ENCODE results near the gene NR3C1. TPM values are rescaled to one million over a fixed set of nuclear protein-coding genes. Genes with fewer than 3 reads are reported as not detected.
A peak's percentile ranks its signal among the peaks of the same experiment; 100 is the strongest.

The NR3C1 gene
- total RNA-seq = 13.0 TPM

DNA sequence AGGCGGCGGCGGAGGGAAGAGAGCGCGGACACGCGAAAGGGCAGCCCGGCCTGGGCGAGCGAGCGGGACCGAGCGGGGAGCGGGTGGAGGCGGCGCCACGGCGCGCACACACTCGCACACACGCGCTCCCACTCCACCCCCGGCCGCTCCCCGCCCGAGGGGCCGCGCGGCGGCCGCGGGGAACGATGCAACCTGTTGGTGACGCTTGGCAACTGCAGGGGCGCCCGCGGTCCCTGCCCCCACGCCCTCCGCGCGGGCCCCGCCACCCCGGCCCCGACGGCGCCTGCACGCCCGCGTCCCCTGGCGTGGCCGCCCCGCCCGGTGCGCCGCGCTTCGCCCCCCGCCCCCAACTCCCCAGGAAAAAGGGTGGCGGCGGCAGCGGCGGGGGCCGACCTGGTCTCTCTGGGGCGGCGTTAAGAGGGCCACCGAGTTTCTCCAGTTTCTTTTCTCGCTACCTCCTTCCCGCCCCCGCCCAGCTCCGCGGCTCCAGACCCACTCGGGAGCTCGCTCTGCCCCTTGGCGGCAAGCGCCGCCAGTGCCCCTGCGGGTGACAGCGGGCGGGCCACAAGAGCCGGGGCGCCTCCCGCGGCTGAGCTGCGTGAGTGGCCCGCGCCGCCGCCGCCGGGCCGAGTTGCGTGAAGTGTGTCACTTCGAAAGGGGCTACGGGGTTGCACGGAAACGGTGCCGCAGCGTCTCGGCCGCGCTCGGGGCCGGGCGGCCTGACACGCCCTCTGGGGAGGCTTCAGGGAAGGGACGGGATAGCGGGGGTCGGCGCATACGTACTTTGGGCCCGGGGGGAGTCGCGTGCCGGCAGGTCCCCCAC lies at the start of gene NR3C1:
Gene NR3C1 (minus strand): TSS at position 94 of the 823 bp plus-strand sequence. CDS start 2,847 bp downstream, outside the sequence.
- FAIRE-seq (no peak), DNase-seq (ENCODE audit: low spot score in 2 of 2) (peak; percentile 76 to 87)

DNA sequence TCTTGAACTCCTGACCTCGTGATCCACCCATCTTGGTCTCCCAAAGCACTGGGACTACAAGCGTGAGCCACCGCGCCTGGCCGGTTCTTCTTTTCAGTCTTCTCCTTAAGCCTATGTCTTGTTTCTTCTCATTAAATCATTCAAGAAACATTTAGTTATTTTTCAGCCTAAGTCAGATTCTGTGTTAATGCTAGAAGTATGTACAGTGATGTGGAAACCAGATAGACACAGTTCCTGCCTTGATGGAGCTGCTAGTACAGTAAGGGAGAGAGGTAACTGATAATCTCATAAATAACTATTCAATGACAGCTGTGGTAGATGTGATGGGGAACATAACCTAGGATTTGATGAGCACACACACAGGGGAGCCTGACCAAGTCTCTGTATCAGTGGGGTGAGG lies 46.3 kb upstream of the NR3C1 start:
- DNase-seq (ENCODE audit: low spot score in 2 of 2) (no peak), FAIRE-seq (no peak)

DNA sequence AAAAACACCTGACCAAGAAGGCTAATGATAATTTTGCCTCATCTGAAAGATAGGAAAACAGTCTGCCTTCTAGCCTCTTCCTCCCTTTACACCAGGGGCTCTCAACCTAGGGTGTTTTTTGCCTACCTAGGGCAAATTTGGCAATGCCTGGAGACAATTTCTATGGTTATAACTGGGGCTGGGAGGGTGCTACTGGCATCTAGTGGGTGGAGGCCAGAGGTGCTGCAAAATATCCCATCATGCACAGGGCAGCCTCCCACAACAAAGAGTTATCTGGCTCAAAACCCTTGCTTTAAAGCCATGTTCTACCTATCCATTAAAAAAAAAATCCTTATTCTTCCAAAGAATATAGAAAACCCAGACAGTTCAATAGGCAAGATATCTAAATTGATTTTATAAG lies 45.0 kb upstream of the NR3C1 start:
- no peak for FAIRE-seq
- no peak for DNase-seq (ENCODE audit: low spot score in 2 of 2)

DNA sequence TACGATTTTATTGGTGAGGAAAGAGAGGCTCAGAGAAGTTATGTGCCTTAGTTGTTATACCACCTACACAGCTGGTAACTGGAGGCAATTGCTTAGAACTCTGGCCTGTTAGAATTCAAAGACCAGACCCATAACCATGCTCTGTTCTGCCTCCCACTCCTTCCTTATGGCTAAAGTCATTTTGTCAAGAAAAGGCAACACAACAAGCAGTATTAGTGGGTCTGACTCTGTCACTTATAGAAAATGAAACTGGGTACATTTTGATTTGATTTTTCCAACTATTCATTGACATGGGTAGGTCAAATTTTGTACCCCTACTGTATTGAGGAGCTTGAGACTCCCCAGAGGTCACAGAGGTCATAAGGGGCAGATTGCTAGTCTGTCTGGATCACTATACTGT lies 44.5 kb upstream of the NR3C1 start:
- DNase-seq (ENCODE audit: low spot score in 2 of 2) (no peak), FAIRE-seq (no peak)

DNA sequence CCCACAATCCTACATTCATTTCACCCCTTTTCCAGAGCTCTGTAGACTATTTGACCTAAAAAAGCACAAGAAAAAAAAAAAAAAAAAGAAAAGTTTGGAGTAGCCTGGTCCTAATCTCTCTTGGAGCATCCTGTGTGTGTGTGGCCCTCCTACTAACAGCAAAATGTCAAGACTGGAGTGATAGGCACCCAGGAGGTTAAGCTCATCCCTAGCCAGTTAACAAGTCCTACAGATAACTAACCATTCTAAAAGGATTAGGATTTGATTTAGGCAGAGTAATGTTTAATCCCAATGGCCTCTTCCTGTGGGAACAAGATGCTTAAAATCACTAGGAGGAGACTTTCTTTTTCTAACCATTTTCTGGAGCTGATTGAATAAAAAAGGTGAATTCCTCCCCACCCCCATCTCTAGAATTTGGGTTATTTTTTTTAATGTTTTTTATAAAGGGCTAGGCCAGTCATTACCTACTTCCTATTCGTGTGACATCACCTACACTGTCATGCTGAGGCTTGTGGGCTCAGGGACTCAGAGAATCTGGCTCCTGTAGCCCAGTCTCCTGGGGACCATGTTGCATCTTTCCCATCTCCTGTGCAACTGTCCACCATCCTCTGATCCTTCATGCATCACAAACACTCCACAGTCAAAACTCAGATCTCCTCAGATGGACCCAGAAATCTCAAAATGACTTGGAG lies 43.2 kb upstream of the NR3C1 start:
- FAIRE-seq = no peak
- no peak for DNase-seq (ENCODE audit: low spot score in 2 of 2)

DNA sequence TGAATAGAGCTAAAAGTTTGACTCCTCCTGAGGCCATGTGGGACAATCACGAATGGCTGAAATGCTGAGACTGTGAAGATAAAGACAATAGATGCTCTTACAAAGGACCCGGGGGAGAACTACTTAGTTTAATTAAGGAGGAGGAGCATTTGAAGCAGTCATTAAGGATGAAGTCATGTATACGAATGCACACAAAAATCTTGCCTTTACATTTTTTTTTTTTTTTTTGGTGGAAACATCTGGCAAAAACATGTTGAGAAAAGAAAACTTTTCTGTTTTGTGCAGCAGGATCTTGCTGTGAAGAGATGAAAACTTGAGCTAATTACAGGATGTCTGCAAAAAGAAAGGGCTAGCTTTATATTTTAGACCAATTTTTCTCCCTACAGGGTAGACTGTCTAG lies 42.3 kb upstream of the NR3C1 start:
- no peak for FAIRE-seq
- DNase-seq (ENCODE audit: low spot score in 2 of 2) = no peak

DNA sequence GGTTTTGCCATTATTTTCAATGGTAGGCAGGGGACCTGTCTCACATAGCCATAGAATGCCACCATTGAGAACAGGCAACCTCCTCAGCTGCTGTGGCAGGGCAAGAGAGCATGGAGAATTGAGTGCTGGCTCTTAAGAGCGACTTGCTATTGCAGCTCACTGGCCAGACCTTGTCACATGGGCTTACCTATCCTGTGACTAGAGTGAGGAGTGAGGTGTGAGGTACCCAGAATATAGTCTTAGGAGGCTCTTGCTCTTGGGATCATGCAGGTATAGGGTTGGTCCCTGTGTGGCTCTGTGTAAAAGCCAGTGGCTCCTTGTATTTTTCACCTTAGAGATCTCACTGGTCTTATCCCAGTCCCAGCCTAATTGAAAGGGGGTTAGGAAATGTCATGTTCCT lies 39.8 kb upstream of the NR3C1 start:
- no peak for DNase-seq (ENCODE audit: low spot score in 2 of 2)
- FAIRE-seq = no peak

DNA sequence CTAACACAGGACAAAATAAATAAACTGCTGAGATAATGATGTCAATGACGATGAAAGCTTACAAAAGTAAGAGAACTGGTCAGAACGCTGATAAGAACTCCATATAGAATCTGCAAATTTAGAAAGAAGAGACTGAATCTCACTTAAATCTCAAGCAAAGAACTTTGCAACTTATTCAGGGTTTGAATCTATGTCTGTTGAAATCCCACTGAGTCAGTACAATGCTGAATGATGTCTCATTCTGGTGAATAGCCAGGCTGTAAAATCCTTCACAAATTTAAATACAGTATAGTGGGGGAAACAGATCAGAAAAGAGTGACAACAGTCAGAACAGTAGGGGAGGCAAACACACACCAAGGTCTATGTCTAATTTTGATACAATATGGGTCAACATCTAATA lies 38.9 kb upstream of the NR3C1 start:
- DNase-seq (ENCODE audit: low spot score in 2 of 2) = no peak
- no peak for FAIRE-seq

DNA sequence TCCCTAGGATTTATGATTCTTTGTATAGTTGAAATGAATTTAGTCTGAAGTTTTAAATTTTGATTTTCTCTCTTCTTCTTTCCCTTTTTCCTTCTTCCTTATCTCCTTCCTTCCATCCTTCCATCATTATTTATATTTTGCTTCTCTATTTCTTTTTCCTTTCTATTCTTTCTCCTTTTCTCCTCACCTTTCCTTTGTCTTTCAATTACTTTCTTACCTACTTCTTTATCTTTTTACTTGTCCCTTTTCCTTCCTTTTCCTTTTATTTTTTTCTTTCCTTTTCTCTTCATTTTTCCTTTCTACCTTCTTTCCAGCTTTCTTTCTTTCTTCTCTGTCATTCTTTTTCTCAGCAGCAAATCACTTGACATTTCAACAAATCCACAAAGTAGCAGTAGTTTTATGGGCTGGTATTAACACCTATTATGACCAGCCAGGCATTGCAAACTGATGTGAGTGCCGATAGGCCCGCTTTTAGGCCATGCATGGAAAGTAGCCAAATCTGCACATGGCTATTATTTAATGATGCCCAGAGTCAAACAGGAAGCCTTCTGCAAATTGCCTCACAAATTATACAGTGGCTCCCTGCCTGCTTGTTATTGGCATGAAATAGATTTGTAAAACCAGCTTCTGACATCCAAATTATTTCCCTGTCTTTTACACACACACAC lies 37.1 kb upstream of the NR3C1 start:
- no peak for DNase-seq (ENCODE audit: low spot score in 2 of 2)
- FAIRE-seq = no peak

DNA sequence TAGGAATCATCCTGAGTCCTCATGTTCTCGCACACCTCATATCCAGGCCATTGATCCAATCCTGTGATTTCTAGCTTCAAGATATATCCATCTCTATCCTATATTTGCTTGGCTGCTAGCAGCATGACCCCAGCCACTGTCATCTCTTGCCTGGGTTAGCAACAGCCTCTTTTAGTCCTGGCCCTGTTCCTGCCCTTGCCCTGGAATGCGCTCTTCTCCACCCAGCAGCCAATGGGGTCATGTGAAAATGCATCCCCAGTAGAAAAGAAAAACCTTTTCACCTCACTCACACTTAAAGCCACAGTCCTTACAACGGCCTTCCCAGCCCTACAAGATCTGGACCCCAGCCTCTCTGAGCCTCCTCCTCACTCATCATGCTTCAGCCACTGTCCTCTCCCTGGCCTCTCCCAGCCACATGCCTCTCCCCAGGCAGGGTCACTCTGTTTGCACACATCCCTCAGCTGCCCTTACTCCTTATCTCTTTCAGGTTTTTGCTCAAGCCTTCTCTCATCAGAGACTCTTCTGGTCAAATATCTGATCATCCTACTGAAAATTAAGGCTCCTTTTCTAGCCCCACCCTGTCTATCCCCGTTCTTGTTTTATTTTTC lies 34.3 kb upstream of the NR3C1 start:
- no peak for FAIRE-seq

DNA sequence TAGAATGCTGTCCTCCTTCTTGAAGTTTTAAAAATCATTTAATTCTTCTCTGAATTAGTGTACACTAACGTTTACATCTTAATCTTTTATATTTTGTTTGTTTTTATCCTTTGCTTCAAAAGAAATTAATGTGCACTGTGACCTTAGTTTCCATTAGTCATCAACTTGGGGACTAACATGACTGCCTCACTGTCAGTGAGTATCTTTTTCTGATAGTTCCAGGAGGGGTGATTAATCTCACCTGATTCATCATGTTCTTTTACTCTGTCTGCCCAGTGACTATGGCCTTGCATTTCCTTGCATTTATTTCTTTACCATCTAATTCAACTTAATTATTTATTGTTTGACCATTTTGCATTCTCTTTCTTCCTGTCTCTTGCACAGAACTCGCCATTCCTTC lies 33.4 kb upstream of the NR3C1 start:
- DNase-seq (ENCODE audit: low spot score in 2 of 2) (no peak), FAIRE-seq (no peak)

More for the DNA sequence above, 34.3 kb upstream of the NR3C1 start:
- DNase-seq (ENCODE audit: low spot score in 2 of 2) = no peak

DNA sequence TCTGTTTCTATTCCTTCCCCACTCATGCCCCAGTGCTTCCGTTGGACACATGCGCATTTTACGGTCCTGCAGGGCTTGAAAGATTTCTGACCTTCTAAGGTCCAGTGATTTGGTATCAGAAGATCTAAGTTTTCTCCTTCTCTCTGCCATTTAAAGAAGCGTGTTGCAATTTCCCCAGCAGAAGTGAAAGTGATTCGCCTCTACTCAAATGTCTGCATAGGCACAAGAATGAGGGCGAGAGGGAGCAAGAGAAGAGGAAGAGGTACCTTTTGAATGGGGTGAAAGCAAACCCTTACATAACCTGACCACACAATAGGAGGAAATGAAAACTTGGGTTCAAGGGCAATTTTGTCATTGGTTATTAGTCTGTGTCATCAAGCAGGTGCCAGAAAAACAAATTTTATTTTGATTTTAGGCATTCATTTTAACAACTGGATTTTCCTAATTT lies 31.7 kb upstream of the NR3C1 start:
- no peak for FAIRE-seq
- DNase-seq (ENCODE audit: low spot score in 2 of 2) = no peak

DNA sequence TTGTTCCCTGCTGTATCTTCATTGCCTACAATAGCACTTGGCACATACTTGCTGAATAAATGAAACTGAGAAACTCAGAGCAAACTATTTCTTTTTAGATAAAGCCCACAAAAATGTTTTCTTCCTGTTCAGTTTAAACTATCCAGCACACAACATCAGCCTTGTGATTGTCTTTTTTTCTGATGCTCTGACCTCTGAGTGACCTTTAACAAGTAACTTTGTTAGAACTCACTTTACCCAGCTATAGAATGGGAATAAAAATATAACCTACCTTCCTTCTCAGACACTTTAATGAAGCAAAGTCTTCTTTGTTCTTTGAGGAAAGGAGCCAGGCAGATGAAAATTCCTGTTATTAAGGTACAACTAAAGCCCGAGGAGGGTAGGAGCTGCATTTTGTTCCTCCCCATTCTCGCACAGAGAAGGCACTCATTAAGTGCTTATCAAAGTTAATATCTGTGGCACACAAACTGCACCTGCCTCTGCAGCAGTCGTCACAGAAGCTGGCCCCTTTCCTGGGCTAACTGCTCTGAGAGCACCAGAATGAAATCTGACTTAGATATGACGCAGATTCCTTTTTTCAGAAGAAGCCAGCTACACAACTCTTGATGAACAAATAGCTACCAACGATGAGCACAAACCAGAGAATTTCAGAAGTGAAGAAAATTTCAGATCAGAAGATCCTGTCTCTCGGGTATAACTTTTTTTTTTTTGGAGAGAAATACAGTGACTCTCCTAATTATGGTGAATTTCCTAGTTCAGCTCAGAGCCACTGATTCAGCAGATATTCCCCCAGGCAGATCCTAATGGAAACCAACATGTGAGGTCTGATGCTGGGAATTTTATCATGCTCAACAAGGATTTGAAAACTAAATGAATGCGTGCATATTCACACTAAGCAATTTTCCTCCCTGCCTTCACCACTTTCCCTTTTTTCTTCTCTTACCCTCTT lies 31.0 kb upstream of the NR3C1 start:
- no peak for DNase-seq (ENCODE audit: low spot score in 2 of 2)
- FAIRE-seq = no peak

DNA sequence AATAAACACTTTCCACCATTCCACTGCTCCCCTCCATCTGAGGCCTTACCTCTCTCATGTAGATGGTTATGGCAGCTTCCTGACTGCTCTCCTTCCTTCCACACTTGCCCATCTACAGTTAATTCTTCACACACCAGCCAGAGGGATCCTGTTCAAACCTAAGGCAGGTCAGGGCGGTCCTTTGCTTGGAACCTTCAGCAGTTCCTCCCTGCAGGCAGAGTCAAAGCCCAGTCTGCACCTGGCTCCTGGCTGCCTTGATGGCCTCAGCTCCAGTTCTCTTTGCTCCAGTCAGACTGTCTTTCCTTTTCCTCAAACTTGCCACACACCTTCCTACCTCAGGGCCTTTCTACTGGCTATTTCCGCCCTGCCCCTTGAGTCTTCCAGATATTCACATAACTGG lies 30.2 kb upstream of the NR3C1 start:
- DNase-seq (ENCODE audit: low spot score in 2 of 2) (no peak), FAIRE-seq (no peak)

DNA sequence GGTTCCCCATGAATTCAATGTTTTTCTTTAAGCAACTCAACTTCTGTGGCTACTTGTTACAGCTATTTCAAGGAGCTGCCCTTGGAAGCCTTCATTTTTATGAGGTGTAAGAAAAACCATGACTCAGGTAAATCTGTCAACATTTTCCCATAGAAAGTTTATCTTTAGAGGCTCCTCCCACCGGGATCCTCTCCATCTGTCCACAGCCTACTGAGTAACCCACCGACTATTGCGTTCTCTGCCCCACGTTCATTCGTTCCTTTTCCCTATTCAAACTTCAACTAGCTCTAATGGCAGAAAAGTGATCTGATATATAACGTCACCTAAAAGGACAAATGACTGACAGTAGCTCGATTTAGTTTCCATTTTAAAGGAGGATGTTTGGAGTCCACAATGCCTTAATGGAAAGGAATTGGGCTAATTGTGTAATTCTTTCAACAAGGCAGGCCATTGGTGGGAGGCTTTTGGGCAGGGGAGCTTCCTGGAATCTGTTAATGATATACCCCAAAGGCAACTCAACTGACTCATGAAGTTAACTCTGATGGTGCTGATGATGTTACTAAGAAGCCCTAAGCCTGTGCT lies 29.3 kb upstream of the NR3C1 start:
- FAIRE-seq (no peak), DNase-seq (ENCODE audit: low spot score in 2 of 2) (no peak)

DNA sequence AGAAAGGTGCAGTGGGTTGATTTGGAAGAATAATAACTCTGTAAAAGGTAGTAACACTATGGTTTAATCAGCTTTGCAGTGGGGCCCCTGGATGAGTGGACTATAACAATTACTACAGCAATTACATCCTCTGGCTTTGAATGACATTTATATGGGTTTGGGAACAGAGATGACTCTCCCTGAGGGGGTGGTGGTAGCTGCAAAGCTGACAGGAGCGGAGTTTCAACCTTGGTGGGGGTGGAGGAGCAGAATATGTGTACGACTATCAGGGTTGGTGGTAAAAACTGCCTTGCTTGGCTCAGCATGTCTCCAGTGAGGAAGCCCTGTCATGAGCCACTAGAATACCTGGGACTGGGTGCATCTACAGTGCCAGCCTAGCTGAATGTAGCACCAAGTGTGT lies 28.3 kb upstream of the NR3C1 start:
- DNase-seq (ENCODE audit: low spot score in 2 of 2) (no peak), FAIRE-seq (no peak)

DNA sequence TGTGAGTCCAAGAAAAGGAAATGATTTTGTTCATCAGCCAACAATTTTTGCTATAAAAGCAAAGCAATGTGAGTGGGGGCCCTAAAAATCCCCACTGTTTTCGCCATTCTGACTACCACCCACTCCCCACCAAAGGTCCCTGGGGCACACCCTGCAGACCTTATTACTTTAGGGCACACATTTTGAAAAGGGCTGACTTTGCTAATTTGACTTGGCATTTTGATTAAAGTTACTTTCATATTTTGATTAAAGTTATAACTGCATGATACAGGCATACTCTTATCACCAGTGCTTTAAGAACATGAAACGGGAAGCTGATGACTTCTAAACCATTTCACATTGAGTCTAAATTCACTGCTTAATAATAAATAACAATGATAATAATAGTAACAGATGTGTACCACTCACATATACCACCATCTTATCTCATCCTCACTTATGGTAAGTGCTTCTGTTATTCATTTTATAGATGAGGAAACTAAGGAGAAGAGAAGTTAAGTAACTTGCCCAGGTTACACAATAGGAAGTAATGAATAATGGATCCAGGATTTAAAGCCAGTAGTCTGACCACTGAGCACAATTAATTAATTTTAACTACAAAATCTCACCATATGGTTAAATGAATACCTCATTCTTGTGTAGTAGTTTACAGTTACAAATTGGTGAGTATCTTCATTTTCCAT lies 25.4 kb upstream of the NR3C1 start:
- DNase-seq (ENCODE audit: low spot score in 2 of 2) (no peak), FAIRE-seq (no peak)

DNA sequence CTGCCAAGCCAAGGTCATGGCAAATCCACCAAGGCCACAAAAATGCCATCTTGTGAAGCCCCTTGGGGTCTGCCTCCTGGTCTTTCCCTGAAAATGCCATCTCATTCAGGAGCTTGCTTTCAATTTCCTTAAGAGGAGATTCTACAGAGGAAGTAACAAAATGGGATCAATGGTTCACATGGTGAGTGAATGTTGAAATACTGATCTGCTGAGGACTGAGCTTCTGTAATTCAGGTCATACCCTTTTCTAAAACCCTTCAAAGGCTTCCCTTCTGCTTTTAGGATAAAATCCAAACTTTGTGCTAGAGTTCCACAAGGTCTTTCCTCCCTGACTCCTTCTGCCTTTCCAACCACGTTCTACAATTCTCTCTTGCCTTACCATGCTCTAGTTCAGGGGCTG lies 24.7 kb upstream of the NR3C1 start:
- DNase-seq (ENCODE audit: low spot score in 2 of 2) (no peak), FAIRE-seq (no peak)

DNA sequence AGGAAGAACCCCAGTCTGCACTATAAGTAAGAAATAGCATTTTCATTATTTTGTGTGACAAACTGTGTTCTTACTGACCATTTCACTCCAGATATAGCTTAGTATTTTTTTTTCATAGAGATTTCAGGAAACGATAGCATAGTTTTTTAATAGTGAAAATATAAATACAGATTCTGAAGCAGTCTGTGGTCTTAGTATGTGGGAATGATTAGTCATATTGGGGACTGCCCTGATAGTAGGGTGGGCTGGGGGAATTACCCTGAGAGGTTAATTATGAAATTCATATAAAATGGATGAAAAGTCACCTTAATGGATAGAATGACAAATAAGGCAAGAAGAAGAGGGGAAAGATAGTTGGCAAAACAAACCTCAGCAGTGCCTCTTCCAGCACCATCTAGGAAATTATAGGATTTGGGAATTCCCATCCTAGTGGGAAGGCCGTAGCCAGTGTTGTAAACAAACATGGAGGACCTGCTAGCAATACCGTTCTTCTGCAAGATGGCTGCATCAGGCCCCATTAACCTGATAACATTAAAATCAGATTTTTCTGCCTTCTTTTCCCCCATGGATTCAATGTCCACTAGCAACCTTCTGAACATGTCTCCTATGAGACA lies 23.7 kb upstream of the NR3C1 start:
- FAIRE-seq (no peak), DNase-seq (ENCODE audit: low spot score in 2 of 2) (no peak)
